Activated CD4-positive, alpha-beta T cell treated with anti-CD3 and anti-CD28 coated beads, Interleukin-2, amount 10 ng/mL, durations not matched to agents 7 days and 5 days (primary cell): ENCODE results near the gene FAM229B. TPM values are rescaled to one million over a fixed set of nuclear protein-coding genes. Genes with fewer than 3 reads are reported as not detected.

Source experiments
- total RNA-seq, 2 experiments: library from RNA; stranded (reverse); gene quantifications; one replicate each; pipeline ENCODE4 v1.2.3, GENCODE V29; 2021

The FAM229B gene
- total RNA-seq, 2 experiments from 2014 or later, result 1.5 to 2.2 TPM

Other genes with a start within 250 kb of the FAM229B start
- 100 to 1,000 TPM; 179 to 225 TPM for gene FYN, start 214.1 kb upstream of the FAM229B start, total RNA-seq
- not detected for gene CCN6, start 33.5 kb upstream of the FAM229B start, total RNA-seq
- 10 to 100 TPM; 14.9 to 18.9 TPM for gene TUBE1, start 109 bp upstream of the FAM229B start, total RNA-seq
- gene LAMA4, start 167.0 kb downstream of the FAM229B start, total RNA-seq, result not detected